OCI-LY1 (cell line): ENCODE data around the gene TOMM5.

Experiments used
- H2AFZ ChIP-seq: fragments of 200-600 bp; sonication (generic), shearing (Covaris generic); 2 replicates; pipeline ENCODE4 v1.6.0; 2014; ENCODE audit warnings: antibody characterized with exemption, mild to moderate bottlenecking, low read length
- H3F3A ChIP-seq: fragments of 200-600 bp; sonication (generic), shearing (Covaris generic); 2 replicates; pipeline ENCODE4 v1.6.0; 2014; ENCODE audit warnings: mild to moderate bottlenecking, antibody characterized with exemption, low read length, moderate library complexity; ENCODE audit not compliant: insufficient read depth
- H3K27ac ChIP-seq: fragments of 200-600 bp; sonication (generic); 2 replicates; pipeline ENCODE4 v1.5.1; 2014; ENCODE audit warnings: low read length, mixed run types, mild to moderate bottlenecking, low read depth; ENCODE audit not compliant: poor library complexity, severe bottlenecking
- H3K27me3 ChIP-seq: fragments of 200-600 bp; sonication (generic); 2 replicates; pipeline ENCODE4 v1.6.0; 2014; ENCODE audit warnings: antibody characterized with exemption, mild to moderate bottlenecking, low read length, moderate library complexity; ENCODE audit not compliant: insufficient read depth
- H3K36me3 ChIP-seq: fragments of 200-600 bp; sonication (generic); 2 replicates; pipeline ENCODE4 v1.6.1; 2014; ENCODE audit warnings: mild to moderate bottlenecking, antibody characterized with exemption, low read length, moderate library complexity, mixed read lengths; ENCODE audit not compliant: insufficient read depth
- H3K4me1 ChIP-seq: fragments of 200-600 bp; sonication (generic); 2 replicates; pipeline ENCODE4 v1.5.1; 2014; ENCODE audit warnings: mild to moderate bottlenecking, low read length, moderate library complexity; ENCODE audit not compliant: insufficient read depth, severe bottlenecking
- H3K4me2 ChIP-seq: fragments of 200-600 bp; sonication (generic), shearing (Covaris generic); 2 replicates; pipeline ENCODE4 v1.6.1; 2014; ENCODE audit warnings: low read length
- H3K4me3 ChIP-seq: fragments of 200-600 bp; sonication (generic); 2 replicates; pipeline ENCODE4 v1.5.1; 2014; ENCODE audit warnings: low read length, low read depth, mild to moderate bottlenecking, mixed read lengths; ENCODE audit not compliant: poor library complexity, severe bottlenecking
- H3K79me2 ChIP-seq: fragments of 200-600 bp; shearing (Covaris generic); 2 replicates; pipeline ENCODE4 v1.6.1; 2016; ENCODE audit warnings: mixed run types, low read length, mixed read lengths; ENCODE audit not compliant: insufficient read depth
- H3K9ac ChIP-seq: fragments of 200-600 bp; sonication (generic), shearing (Covaris generic); 2 replicates; pipeline ENCODE4 v1.6.1; 2014; ENCODE audit warnings: mild to moderate bottlenecking, low read length, mixed read lengths
- H3K9me2 ChIP-seq: fragments of 200-600 bp; sonication (generic), shearing (Covaris generic); 2 replicates; pipeline ENCODE4 v1.6.1; 2014; ENCODE audit warnings: low read depth, mild to moderate bottlenecking, low read length, mixed read lengths
- H3K9me3 ChIP-seq: fragments of 200-600 bp; shearing (Covaris generic); 2 replicates; pipeline ENCODE4 v1.6.1; 2014; ENCODE audit warnings: low read length, mixed read lengths
- H4K20me1 ChIP-seq: fragments of 200-600 bp; sonication (generic), shearing (Covaris generic); 2 replicates; pipeline ENCODE4 v1.6.0; 2016; ENCODE audit warnings: mild to moderate bottlenecking, low read length; ENCODE audit not compliant: insufficient read depth
- CTCF ChIP-seq: fragments of 200-600 bp; sonication (generic), shearing (Covaris generic); IDR thresholded peaks from 2 replicates; pipeline ENCODE4 v1.5.1; 2017; ENCODE audit warnings: mild to moderate bottlenecking, antibody characterized with exemption, low read length, moderate library complexity, mixed read lengths
- EZH2 ChIP-seq: fragments of 200-600 bp; sonication (generic), shearing (Covaris generic); IDR thresholded peaks from 2 replicates; pipeline ENCODE4 v1.8.0; 2017; ENCODE audit warnings: borderline replicate concordance, mixed run types, mild to moderate bottlenecking, antibody characterized with exemption, low read length, moderate library complexity, mixed read lengths

Gene TOMM5

GRCh38 chr9:37551888-37552287 is 40.5 kb downstream of the TOMM5 start:
- Histone ChIP-seq H3K9me2 (no peaks in the 10 kb centered on the region), H3K27ac (peak overlapping the region; percentile 5), H3K9ac (no peak overlapping the region), H3K4me1 (peaks cover 17% of the 10 kb centered on the region), H2AFZ (no peak overlapping the region), H3K79me2 (no peaks in the 10 kb centered on the region), H3K9me3 (no peaks in the 10 kb centered on the region), H3K4me3 (no peak overlapping the region), H3K4me2 (no peak overlapping the region), H4K20me1 (no peaks in the 10 kb centered on the region), H3K27me3 (no peaks in the 10 kb centered on the region), H3K36me3 (peaks cover 12% of the 10 kb centered on the region), H3F3A (no peaks in the 10 kb centered on the region)
- TF ChIP-seq CTCF (no peak), EZH2 (no peak)

- H3K9ac ChIP-seq = no peak overlapping the region
- H3F3A ChIP-seq = no peaks in the 10 kb centered on the region
- H3K9me2 ChIP-seq = no peaks in the 10 kb centered on the region
- H3K4me1 ChIP-seq = peaks cover 17% of the 10 kb centered on the region
- no peaks in the 10 kb centered on the region for H4K20me1 ChIP-seq
- H3K4me3 ChIP-seq = no peak overlapping the region
- peaks cover 8% of the 10 kb centered on the region for H3K36me3 ChIP-seq
- H3K79me2 ChIP-seq = no peaks in the 10 kb centered on the region
- no peak for TF ChIP-seq EZH2
- no peak for TF ChIP-seq CTCF
- H3K9me3 ChIP-seq = no peaks in the 10 kb centered on the region
- no peaks in the 10 kb centered on the region for H3K27me3 ChIP-seq
- H3K27ac ChIP-seq = peak overlapping the region; percentile 5
- H3K4me2 ChIP-seq = no peak overlapping the region
- H2AFZ ChIP-seq = no peak overlapping the region
Observed at GRCh38 chr9:37551468-37551867, 40.9 kb downstream of the TOMM5 start.

GRCh38 chr9:37550781-37551180 is 41.6 kb downstream of the TOMM5 start:
- Histone ChIP-seq H3K4me2 (no peak overlapping the region), H3K9me3 (no peaks in the 10 kb centered on the region), H3K27me3 (no peaks in the 10 kb centered on the region), H3K9me2 (no peaks in the 10 kb centered on the region), H3F3A (no peaks in the 10 kb centered on the region), H3K4me1 (peaks cover 17% of the 10 kb centered on the region), H4K20me1 (no peaks in the 10 kb centered on the region), H3K4me3 (no peak overlapping the region), H3K36me3 (peaks cover 12% of the 10 kb centered on the region), H2AFZ (no peak overlapping the region), H3K9ac (no peak overlapping the region), H3K79me2 (no peaks in the 10 kb centered on the region), H3K27ac (no peak overlapping the region)
- TF ChIP-seq EZH2 = no peak

GRCh38 chr9:37549527-37549926 is 42.9 kb downstream of the TOMM5 start:
- Histone ChIP-seq H3K4me1 (peaks cover 17% of the 10 kb centered on the region), H3K36me3 (peaks cover 17% of the 10 kb centered on the region), H4K20me1 (no peaks in the 10 kb centered on the region), H3K27me3 (no peaks in the 10 kb centered on the region), H2AFZ (no peak overlapping the region), H3K79me2 (no peaks in the 10 kb centered on the region), H3K9me3 (no peaks in the 10 kb centered on the region), H3F3A (no peaks in the 10 kb centered on the region), H3K9ac (no peak overlapping the region), H3K4me2 (no peak overlapping the region), H3K4me3 (no peak overlapping the region), H3K27ac (no peak overlapping the region), H3K9me2 (no peaks in the 10 kb centered on the region)
- no peak for TF ChIP-seq EZH2
- TF ChIP-seq CTCF = no peak
